T follicular helper cell (primary cell): ENCODE measurements around the gene ANO9.
A peak's percentile ranks its signal among the peaks of the same experiment; 100 is the strongest.

ENCODE experiments used
- DNase-seq: peaks from one replicate; pipeline ENCODE4 v3.0.0-alpha.2; 2020; ENCODE audit warnings: low read depth
- total RNA-seq, 2 experiments: gene quantifications; one replicate each; lab custom pipeline; 2026; lab: John Stamatoyannopoulos, UW

Gene ANO9
- 18.1 to 102 reads per million in 2 experiments for total RNA-seq

DNA sequence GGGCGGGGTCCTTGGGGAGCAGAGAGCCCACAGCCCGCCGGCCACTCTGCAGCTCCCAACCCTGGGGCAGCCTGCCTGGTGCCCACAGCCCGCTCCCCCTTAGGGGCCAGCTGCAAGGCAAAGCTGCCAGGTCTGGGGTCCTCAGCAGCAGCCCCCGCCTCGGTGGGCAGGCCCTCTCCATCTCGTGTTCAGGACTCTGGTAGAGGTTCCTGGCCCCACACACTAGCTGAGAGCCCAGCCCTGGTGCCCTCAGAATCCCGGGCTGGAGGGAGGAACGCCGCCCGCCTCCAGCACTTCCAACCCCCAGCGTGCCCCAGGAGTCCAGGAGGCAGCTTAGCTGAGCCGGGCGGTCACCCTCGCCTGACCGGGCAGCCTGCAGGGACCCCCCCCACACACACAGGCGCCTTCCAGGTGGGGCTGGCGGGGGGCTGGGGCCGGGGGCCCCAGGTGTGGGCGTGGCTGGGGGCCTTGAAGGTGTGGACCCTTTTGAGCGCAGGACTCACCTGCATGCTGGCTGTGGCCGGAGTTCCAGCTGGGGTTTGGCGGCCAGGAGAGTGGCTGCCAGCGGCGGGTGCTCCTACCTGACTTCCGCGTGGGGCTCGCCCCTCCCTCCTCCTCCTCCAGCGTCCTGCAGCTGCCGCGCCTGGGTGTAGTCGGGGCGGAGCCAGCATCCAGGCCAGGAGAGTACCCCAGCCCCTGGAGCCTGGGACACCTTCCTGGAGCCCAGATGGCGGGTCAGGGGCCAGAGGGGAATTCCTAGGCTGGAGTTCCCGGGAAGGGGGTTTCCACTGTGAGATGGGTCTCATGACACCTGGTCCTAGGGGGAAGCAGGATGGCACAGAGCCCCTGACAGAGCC is at the start of gene ANO9:
Gene ANO9 (minus strand): TSS at position 594 of the 857 bp plus-strand sequence. CDS start 85 bp downstream, at position 509.
- DNase-seq = peak; percentile 43

- no peak for DNase-seq
Measured at GRCh38 chr11:491358-491757, 49.5 kb upstream of the ANO9 start.

- DNase-seq = no peak
Measured at GRCh38 chr11:490930-491260, 49.1 kb upstream of the ANO9 start.

GRCh38 chr11:490186-490929 is 48.5 kb upstream of the ANO9 start:
- no peak for DNase-seq

GRCh38 chr11:489610-490185 is 47.9 kb upstream of the ANO9 start:
- DNase-seq = no peak

DNA sequence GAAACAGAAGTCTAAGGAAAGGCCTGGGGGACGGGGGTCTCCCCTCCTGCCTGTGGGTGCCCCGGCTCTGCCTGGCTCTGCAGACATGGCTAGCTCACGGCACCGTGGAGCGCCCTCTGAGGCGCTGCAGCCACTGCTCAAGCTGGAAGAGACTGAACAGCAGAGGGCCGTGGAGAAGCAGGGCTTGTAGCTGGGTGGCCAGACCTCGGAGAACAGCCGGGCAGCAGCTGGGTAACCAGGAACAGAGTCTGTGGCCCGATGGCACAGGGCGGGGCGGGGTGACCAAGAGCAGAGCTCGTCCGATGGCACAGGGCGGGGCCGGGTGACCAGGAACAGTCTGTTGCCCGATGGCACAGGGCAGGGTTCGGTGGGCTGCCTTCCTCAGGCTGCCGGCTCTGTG is 47.2 kb upstream of the ANO9 start:
- DNase-seq = no peak

DNA sequence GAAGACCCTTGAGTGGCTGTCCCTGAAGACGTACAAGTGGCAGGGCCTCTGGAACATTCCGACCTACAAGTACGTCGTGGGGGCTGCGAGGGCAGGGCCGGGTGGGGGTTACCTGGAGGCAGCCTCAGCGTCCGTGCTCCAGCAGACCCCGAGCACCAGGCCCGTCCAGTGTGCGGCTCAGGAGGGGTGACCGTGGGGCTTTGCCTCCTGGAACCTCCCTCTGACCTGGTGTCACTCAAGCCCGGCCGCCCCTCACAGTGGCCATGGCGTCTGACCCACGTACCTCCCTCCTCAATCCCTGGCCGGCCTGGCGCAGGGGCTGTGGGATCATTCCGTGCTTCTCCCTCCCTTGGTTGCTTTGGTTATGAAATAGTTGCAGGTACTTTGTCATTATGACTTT is 46.8 kb upstream of the ANO9 start:
- no peak for DNase-seq

DNA sequence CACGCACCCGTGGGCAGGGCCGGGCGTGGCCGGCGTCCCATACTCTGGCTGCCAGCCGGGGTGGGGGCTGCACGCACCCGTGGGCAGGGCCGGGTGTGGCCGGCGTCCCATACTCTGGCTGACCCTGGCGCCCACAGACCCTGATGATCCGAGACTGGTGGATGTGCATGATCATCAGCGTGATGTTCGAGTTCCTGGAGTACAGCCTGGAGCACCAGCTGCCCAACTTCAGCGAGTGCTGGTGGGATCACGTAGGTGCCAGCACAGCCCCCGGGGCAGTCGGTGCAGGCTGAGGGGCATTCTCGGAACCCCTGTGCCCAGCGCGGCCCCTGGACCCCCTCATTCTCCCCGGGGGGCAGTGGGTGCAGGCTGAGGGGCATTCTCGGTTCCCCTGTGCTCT is 46.3 kb upstream of the ANO9 start:
- DNase-seq = no peak

- DNase-seq = no peak
Measured at GRCh38 chr11:487571-488021, 45.8 kb upstream of the ANO9 start.

DNA sequence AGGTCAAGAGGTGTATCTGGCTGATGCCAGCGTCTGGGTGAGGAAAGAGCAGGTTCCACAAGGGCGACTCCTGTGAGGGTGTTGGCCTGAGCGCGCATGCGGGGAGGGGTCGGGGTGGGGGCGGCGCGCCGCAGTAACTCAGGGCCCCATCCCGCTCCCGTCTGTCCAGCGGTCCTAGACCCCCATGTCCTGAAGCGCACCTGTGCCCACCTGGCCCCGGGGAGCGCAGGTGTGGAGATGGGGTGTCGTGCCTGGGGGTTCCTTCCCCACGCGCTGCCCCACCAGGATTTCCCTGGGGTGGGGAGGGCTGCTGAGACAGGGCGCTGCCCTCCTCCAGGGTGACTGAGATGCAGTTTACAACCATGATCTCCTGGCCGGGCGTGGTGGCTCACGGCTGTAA is 44.4 kb upstream of the ANO9 start:
- DNase-seq = no peak

- no peak for DNase-seq
Measured at GRCh38 chr11:484616-485015, 42.8 kb upstream of the ANO9 start.

DNA sequence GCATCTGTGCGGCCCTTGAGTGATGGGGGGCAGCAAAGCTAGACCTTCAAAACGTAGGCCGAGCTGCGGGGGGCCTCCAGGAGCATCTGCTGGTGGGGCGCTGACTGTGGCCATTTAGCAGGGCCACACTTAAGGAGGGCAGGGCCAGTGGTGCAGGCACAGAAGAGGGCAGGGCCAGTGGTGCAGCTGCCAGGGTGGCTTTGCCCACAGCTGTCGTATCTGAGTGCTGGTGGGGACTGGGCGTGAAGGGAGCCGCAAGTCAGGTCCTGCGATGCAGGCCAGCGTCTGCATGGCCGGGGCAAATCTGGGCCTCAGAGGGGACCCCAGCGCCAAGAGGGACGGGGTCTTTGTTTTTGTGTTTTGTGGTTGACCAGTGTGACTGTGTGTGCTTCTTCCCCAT is 37.5 kb upstream of the ANO9 start:
- no peak for DNase-seq

GRCh38 chr11:477052-477715 is 35.4 kb upstream of the ANO9 start:
- no peak for DNase-seq

DNA sequence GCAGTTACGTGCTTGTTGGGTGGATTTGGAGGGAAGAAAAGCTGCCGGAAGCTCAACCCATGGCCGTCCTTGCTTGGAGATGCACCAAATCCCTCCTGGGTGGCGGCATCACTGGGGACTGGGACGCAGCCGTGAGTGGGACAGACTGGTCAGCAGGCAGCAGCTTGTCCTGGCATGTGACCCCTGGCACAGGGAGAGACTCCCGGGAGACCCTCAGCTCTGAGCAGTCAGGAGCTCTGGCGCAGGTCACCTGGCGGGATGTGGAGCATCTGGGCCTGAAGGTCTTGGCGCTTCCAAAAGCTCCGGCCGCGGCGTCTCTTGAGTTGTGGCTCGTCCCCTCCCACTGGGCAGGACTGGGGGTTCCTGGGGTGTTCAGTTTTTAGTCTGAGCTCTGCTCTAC is 34.6 kb upstream of the ANO9 start:
- DNase-seq = no peak

DNA sequence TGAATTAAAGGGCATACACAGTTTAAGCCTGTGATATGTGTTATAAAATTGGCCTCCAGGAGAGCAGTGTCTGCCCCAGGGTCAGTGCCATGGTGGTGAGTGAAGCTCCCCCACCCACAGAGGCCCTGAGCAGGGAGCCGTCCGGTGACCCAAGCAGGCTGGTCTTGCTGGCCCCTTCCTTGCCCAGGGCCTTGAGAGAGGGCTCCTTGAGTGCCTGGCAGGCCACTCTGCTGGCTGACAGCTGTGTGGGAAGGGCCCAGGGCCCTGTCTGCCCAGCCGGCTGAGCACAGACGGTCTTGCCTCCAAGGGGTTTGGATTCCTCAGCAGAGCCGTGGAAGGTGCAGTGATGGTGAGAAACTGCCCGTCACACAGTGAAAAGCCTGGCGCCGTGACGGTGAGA is 34.1 kb upstream of the ANO9 start:
- DNase-seq = no peak

DNA sequence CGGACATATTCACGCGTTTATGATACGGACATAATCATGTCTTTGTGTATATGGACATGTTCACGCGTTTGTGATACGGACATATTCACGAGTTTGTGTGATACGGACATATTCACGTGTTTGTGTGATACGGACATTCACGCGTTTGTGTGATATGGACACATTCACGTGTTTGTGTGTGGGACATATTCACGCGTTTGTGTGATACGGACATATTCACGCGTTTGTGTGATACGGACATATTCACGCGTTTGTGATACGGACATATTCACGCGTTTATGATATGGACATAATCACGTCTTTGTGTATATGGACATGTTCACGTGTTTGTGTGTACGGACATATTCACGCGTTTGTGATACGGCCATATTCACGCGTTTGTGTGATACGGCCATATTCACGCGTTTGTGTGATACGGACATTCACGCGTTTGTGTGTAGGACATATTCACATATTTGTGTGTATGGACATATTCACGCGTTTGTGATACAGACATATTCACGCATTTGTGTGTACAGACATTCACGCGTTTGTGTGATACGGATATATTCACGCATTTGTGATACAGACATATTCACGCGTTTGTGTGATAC is 33.2 kb upstream of the ANO9 start:
- DNase-seq = no peak

GRCh38 chr11:473962-474785 is 32.4 kb upstream of the ANO9 start:
- no peak for DNase-seq

GRCh38 chr11:473415-473814 is 31.6 kb upstream of the ANO9 start:
- DNase-seq = no peak

DNA sequence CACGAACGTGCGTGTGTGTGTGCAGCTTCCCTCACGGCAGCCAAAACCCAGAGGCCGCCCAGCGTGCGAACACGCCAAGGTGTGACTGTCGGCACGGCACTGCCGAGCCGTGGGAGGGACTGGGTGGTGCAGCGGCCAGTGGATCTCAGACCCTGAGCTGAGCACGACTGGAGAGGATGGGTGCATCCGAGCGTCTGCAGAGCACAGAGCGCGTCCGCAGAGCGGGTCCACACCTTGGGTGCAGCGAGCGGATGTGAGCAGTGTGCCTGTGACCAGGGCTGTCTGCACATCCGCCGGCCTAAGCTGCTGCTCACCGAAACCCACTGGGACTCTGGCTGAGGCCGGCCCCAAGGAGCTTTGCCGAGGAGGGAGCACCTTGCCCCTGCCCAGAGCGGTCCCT is 31.0 kb upstream of the ANO9 start:
- DNase-seq = no peak

- DNase-seq = no peak
Measured at GRCh38 chr11:472272-472671, 30.5 kb upstream of the ANO9 start.
